T follicular helper cell (primary cell): ENCODE measurements around the gene C1orf167.

Experiments used
- DNase-seq: peaks from one replicate; pipeline ENCODE4 v3.0.0-alpha.2; 2020; ENCODE audit warnings: low read depth
- total RNA-seq, 2 experiments: gene quantifications; one replicate each; lab custom pipeline; 2026; lab: John Stamatoyannopoulos, UW

C1orf167 gene
- 0 to 0.04 reads per million in 2 experiments for total RNA-seq

GRCh38 chr1:11761988-11762406 is at the start of gene C1orf167:
TSS of gene C1orf167 (plus strand) at chr1:11762193. CDS start at chr1:11764401, 2,208 bp downstream.
- peak; percentile 6 for DNase-seq

GRCh38 chr1:11712285-11712684 is 49.7 kb upstream of the C1orf167 start:
- no peak for DNase-seq

GRCh38 chr1:11713095-11713494 is 48.9 kb upstream of the C1orf167 start:
- no peak for DNase-seq

- no peak for DNase-seq
Measured at GRCh38 chr1:11714831-11715575, 47.0 kb upstream of the C1orf167 start.

- DNase-seq = peak; percentile 78
Measured at GRCh38 chr1:11719313-11720032, 42.5 kb upstream of the C1orf167 start.

GRCh38 chr1:11720033-11720376 is 42.0 kb upstream of the C1orf167 start:
- DNase-seq = no peak

GRCh38 chr1:11720525-11720924 is 41.5 kb upstream of the C1orf167 start:
- DNase-seq = no peak

GRCh38 chr1:11721311-11721710 is 40.7 kb upstream of the C1orf167 start:
- DNase-seq = no peak

GRCh38 chr1:11722538-11722937 is 39.5 kb upstream of the C1orf167 start:
- DNase-seq = no peak

GRCh38 chr1:11725616-11726015 is 36.4 kb upstream of the C1orf167 start:
- DNase-seq = no peak

- DNase-seq = no peak
Measured at GRCh38 chr1:11727119-11727518, 34.9 kb upstream of the C1orf167 start.

GRCh38 chr1:11728126-11728806 is 33.7 kb upstream of the C1orf167 start:
- no peak for DNase-seq

GRCh38 chr1:11729155-11729497 is 32.9 kb upstream of the C1orf167 start:
- no peak for DNase-seq

- DNase-seq = no peak
Measured at GRCh38 chr1:11729498-11730428, 32.2 kb upstream of the C1orf167 start.

GRCh38 chr1:11730429-11730891 is 31.5 kb upstream of the C1orf167 start:
- DNase-seq = no peak

- DNase-seq = no peak
Measured at GRCh38 chr1:11731691-11732283, 30.2 kb upstream of the C1orf167 start.

GRCh38 chr1:11733306-11733705 is 28.7 kb upstream of the C1orf167 start:
- no peak for DNase-seq

GRCh38 chr1:11735531-11735853 is 26.5 kb upstream of the C1orf167 start:
- no peak for DNase-seq

- DNase-seq = peak; percentile 84
Measured at GRCh38 chr1:11735854-11736745, 25.9 kb upstream of the C1orf167 start, which contains the start of gene AGTRAP. TSS of gene AGTRAP (plus strand) at chr1:11736136. CDS start at chr1:11736209, 73 bp downstream.
